Measurements from ENCODE around the gene MYL1.
A peak's percentile ranks its signal among the peaks of the same experiment; 100 is the strongest.

- TF ChIP-seq SIN3A (IDR thresholded peaks at IDR 0.05; ENCODE audit: low read depth) (no peak), MAX (IDR thresholded peaks at IDR 0.05) (no peak), ELF1 (IDR thresholded peaks at IDR 0.05; ENCODE audit: borderline replicate concordance, low read depth) (no peak), POLR2A (IDR thresholded peaks at IDR 0.05; ENCODE audit: borderline replicate concordance, extremely low read depth, insufficient read depth, insufficient read length) (no peak), EGR1 (IDR thresholded peaks at IDR 0.05; ENCODE audit: low read depth) (no peak), CTCF (IDR thresholded peaks at IDR 0.05 in 2 of 3, conservative IDR thresholded peaks at IDR 0.05 in 1 of 3; ENCODE audit: borderline replicate concordance in 1 of 3, insufficient read depth in 1 of 3, low read depth in 2 of 3, low read length in 2 of 3) (peak; percentile 7 to 57 (median 45); a peak in 4 of 6 replicates), SP1 (IDR thresholded peaks at IDR 0.05; ENCODE audit: low read depth) (no peak), POLR2AphosphoS5 (IDR thresholded peaks at IDR 0.05; ENCODE audit: low read depth, low read length) (no peak), EZH2 (IDR thresholded peaks at IDR 0.05) (no peak), SRF (IDR thresholded peaks at IDR 0.05; ENCODE audit: low read depth) (no peak), REST (IDR thresholded peaks at IDR 0.05; ENCODE audit: low read depth) (no peak), CBX3 (IDR thresholded peaks at IDR 0.05; ENCODE audit: low read depth) (0 out of 2 replicates have a peak, but pooled peaks have one; percentile 11)
Measured at GRCh38 chr2:210363261-210363660, 48.3 kb upstream of the MYL1 start.

Measured in HCT116 (cell line).